ENCODE results near the gene HIBCH. TPM values are rescaled to one million over a fixed set of nuclear protein-coding genes. Genes with fewer than 3 reads are reported as not detected.
"Not testable (repeated sequence)": the region's sequence is repeated elsewhere in the genome, so short reads cannot be mapped to it uniquely, and the experiment has no call there.

The HIBCH gene
- total RNA-seq, 2 experiments from 2014 or later, result 19.2 TPM

GRCh38 chr2:190280565-190281350 lies 38.9 kb downstream of the HIBCH start:
- no peak for DNase-seq
- CTCF ChIA-PET, result interaction anchor here (1.1 kb wide), 1 partner anchor 297 kb away, joined by 3 read pairs; no protein-coding TSS in a partner anchor
- Mint-ChIP-seq H3K4me3 (no peak overlapping the region), H3K4me1 (ENCODE audit: low read depth) (peaks cover 2% of the 10 kb centered on the region), H3K27me3 (ENCODE audit: low read depth) (no peaks in the 10 kb centered on the region), H3K36me3 (ENCODE audit: low read depth) (peaks cover 22% of the 10 kb centered on the region), H3K27ac (no peak overlapping the region), H3K9me3 (no peaks in the 10 kb centered on the region)
- intact Hi-C loops (cut with micrococcal nuclease), result no loop called here

GRCh38 chr2:190279256-190280134 lies 40.1 kb downstream of the HIBCH start:
- H3K27me3 Mint-ChIP-seq (ENCODE audit: low read depth); H3K4me3 Mint-ChIP-seq; H3K9me3 Mint-ChIP-seq; H3K27ac Mint-ChIP-seq; H3K4me1 Mint-ChIP-seq (ENCODE audit: low read depth); intact Hi-C loops (cut with micrococcal nuclease); DNase-seq: not testable (repeated sequence)
- CTCF ChIA-PET, result interaction anchor here (1.1 kb wide), 1 partner anchor 296 kb away, joined by 3 read pairs; no protein-coding TSS in a partner anchor
- H3K36me3 Mint-ChIP-seq (ENCODE audit: low read depth), result peaks cover 17% of the 10 kb centered on the region

- Mint-ChIP-seq H3K36me3 (ENCODE audit: low read depth) (peaks cover 12% of the 10 kb centered on the region), H3K9me3 (no peaks in the 10 kb centered on the region), H3K4me1 (ENCODE audit: low read depth) (peaks cover 2% of the 10 kb centered on the region), H3K4me3 (no peak overlapping the region), H3K27ac (no peak overlapping the region), H3K27me3 (ENCODE audit: low read depth) (no peaks in the 10 kb centered on the region)
- CTCF ChIA-PET, result interaction anchor here (0.6 to 1.8 kb wide), 8 partner anchors 10 to 1250 kb away, joined by 3 to 9 read pairs (median 4); no protein-coding TSS in a partner anchor
- peak; percentile 51 for DNase-seq
- intact Hi-C loops (cut with micrococcal nuclease), result loop anchor here (1.0 kb wide), 2 partner anchors 188 to 616 kb away; partner anchors contain the start of gene ASNSD1
Measured at GRCh38 chr2:190277234-190278112, 42.2 kb downstream of the HIBCH start.

- Mint-ChIP-seq H3K27ac (no peak overlapping the region), H3K4me3 (no peak overlapping the region), H3K9me3 (no peaks in the 10 kb centered on the region), H3K36me3 (ENCODE audit: low read depth) (peaks cover 15% of the 10 kb centered on the region), H3K4me1 (ENCODE audit: low read depth) (peaks cover under 1% of the 10 kb centered on the region), H3K27me3 (ENCODE audit: low read depth) (no peaks in the 10 kb centered on the region)
- CTCF ChIA-PET, result interaction anchor here (1.0 to 1.1 kb wide), 2 partner anchors 11 to 18 kb away, joined by 3 read pairs; no protein-coding TSS in a partner anchor
- no peak for DNase-seq
- intact Hi-C loops (cut with micrococcal nuclease), result no loop called here
Measured at GRCh38 chr2:190272457-190272842, 47.2 kb downstream of the HIBCH start.

GRCh38 chr2:190271783-190272456 lies 47.7 kb downstream of the HIBCH start:
- intact Hi-C loops (cut with micrococcal nuclease), result no loop called here
- no peaks in the 10 kb centered on the region for H3K27me3 Mint-ChIP-seq (ENCODE audit: low read depth)
- no peak for DNase-seq
- no peaks in the 10 kb centered on the region for H3K4me1 Mint-ChIP-seq (ENCODE audit: low read depth)
- no peaks in the 10 kb centered on the region for H3K9me3 Mint-ChIP-seq
- H3K36me3 Mint-ChIP-seq (ENCODE audit: low read depth), result peaks cover 19% of the 10 kb centered on the region
- H3K4me3 Mint-ChIP-seq, result no peak overlapping the region
- CTCF ChIA-PET, result interaction anchor here (1.0 to 1.1 kb wide), 2 partner anchors 10 to 17 kb away, joined by 3 read pairs; no protein-coding TSS in a partner anchor
- H3K27ac Mint-ChIP-seq, result no peak overlapping the region

GRCh38 chr2:190270298-190270697 lies 49.3 kb downstream of the HIBCH start:
- Mint-ChIP-seq H3K9me3 (no peaks in the 10 kb centered on the region), H3K27me3 (ENCODE audit: low read depth) (no peaks in the 10 kb centered on the region), H3K4me3 (no peak overlapping the region), H3K27ac (no peak overlapping the region), H3K36me3 (ENCODE audit: low read depth) (peaks cover 21% of the 10 kb centered on the region), H3K4me1 (ENCODE audit: low read depth) (no peaks in the 10 kb centered on the region)
- intact Hi-C loops (cut with micrococcal nuclease), result no loop called here
- CTCF ChIA-PET, result interaction anchor here (0.8 kb wide), 1 partner anchor 89 kb away, joined by 3 read pairs; no protein-coding TSS in a partner anchor
- DNase-seq, result no peak

GRCh38 chr2:190269699-190270098 lies 49.9 kb downstream of the HIBCH start:
- H3K4me3 Mint-ChIP-seq; H3K9me3 Mint-ChIP-seq; H3K27ac Mint-ChIP-seq; intact Hi-C loops (cut with micrococcal nuclease); H3K4me1 Mint-ChIP-seq (ENCODE audit: low read depth); DNase-seq; H3K27me3 Mint-ChIP-seq (ENCODE audit: low read depth); CTCF ChIA-PET: not testable (repeated sequence)
- H3K36me3 Mint-ChIP-seq (ENCODE audit: low read depth), result peaks cover 21% of the 10 kb centered on the region

GRCh38 chr2:190267302-190267701 lies 52.3 kb downstream of the HIBCH start:
- intact Hi-C loops (cut with micrococcal nuclease), result no loop called here
- H3K27ac Mint-ChIP-seq, result no peak overlapping the region
- no peak for DNase-seq

GRCh38 chr2:190266314-190266713 lies 53.3 kb downstream of the HIBCH start:
- H3K9me3 Mint-ChIP-seq, result no peaks in the 10 kb centered on the region
- CTCF ChIA-PET, result interaction anchor here (0.8 kb wide), 1 partner anchor 9 kb away, joined by 3 read pairs; no protein-coding TSS in a partner anchor
- H3K4me1 Mint-ChIP-seq (ENCODE audit: low read depth), result no peaks in the 10 kb centered on the region
- no peak overlapping the region for H3K27ac Mint-ChIP-seq
- no peaks in the 10 kb centered on the region for H3K27me3 Mint-ChIP-seq (ENCODE audit: low read depth)
- no peak for DNase-seq
- no peak overlapping the region for H3K4me3 Mint-ChIP-seq
- intact Hi-C loops (cut with micrococcal nuclease), result no loop called here
- H3K36me3 Mint-ChIP-seq (ENCODE audit: low read depth), result peaks cover 17% of the 10 kb centered on the region

More at GRCh38 chr2:190267302-190267701, 52.3 kb downstream of the HIBCH start:
- H3K27me3 Mint-ChIP-seq (ENCODE audit: low read depth), result no peaks in the 10 kb centered on the region
- peaks cover 20% of the 10 kb centered on the region for H3K36me3 Mint-ChIP-seq (ENCODE audit: low read depth)
- CTCF ChIA-PET, result interaction anchor here (1.1 kb wide), 1 partner anchor 11 kb away, joined by 3 read pairs; no protein-coding TSS in a partner anchor
- H3K4me1 Mint-ChIP-seq (ENCODE audit: low read depth), result no peaks in the 10 kb centered on the region
- H3K9me3 Mint-ChIP-seq, result no peaks in the 10 kb centered on the region
- no peak overlapping the region for H3K4me3 Mint-ChIP-seq

- CTCF ChIA-PET, result interaction anchor here (0.7 kb wide), 1 partner anchor 10 kb away, joined by 3 read pairs; no protein-coding TSS in a partner anchor
- Mint-ChIP-seq H3K27me3 (ENCODE audit: low read depth) (no peaks in the 10 kb centered on the region), H3K4me1 (ENCODE audit: low read depth) (no peaks in the 10 kb centered on the region), H3K9me3 (peaks cover 5% of the 10 kb centered on the region), H3K36me3 (ENCODE audit: low read depth) (peaks cover 36% of the 10 kb centered on the region), H3K27ac (no peak overlapping the region), H3K4me3 (no peak overlapping the region)
- intact Hi-C loops (cut with micrococcal nuclease), result no loop called here
- DNase-seq, result no peak
Measured at GRCh38 chr2:190261851-190262250, 57.8 kb downstream of the HIBCH start.

GRCh38 chr2:190256087-190256486 lies 63.5 kb downstream of the HIBCH start:
- DNase-seq, result no peak
- peaks cover 5% of the 10 kb centered on the region for H3K9me3 Mint-ChIP-seq
- no peaks in the 10 kb centered on the region for H3K4me1 Mint-ChIP-seq (ENCODE audit: low read depth)
- H3K27me3 Mint-ChIP-seq (ENCODE audit: low read depth), result no peaks in the 10 kb centered on the region
- CTCF ChIA-PET, result interaction anchor here (2.1 kb wide), 1 partner anchor 22 kb away, joined by 9 read pairs; no protein-coding TSS in a partner anchor
- intact Hi-C loops (cut with micrococcal nuclease), result no loop called here
- H3K27ac Mint-ChIP-seq, result peak overlapping the region; percentile 28
- H3K36me3 Mint-ChIP-seq (ENCODE audit: low read depth), result peaks cover 45% of the 10 kb centered on the region
- H3K4me3 Mint-ChIP-seq, result no peak overlapping the region

Data from activated naive CD4-positive, alpha-beta T cell treated with anti-CD3 and anti-CD28 coated beads for 36 hours (primary cell).